SK-N-SH treated with all-trans-retinoic acid at 6 μM for 48 hours (cell line): Measurements from ENCODE around the gene SLC35E4.

Experiments used
- BACH2 ChIP-seq: fragments of 250-450 bp; sonication (Bioruptor Pico); IDR thresholded peaks from 2 replicates; pipeline ENCODE4 v1.9.0; 2021; ENCODE audit warnings: mild to moderate bottlenecking, borderline replicate concordance
- CSDC2 ChIP-seq: fragments of 250-450 bp; sonication (Bioruptor Pico); IDR thresholded peaks from 2 replicates; pipeline ENCODE4 v1.5.0; 2020; ENCODE audit warnings: mild to moderate bottlenecking, moderate library complexity
- PPARA ChIP-seq: fragments of 250-450 bp; sonication (Bioruptor Pico); IDR thresholded peaks from 2 replicates; pipeline ENCODE4 v1.5.0; 2020; ENCODE audit warnings: mild to moderate bottlenecking, borderline replicate concordance
- SNAI2 ChIP-seq: fragments of 250-450 bp; sonication (Bioruptor Pico); IDR thresholded peaks from 2 replicates; pipeline ENCODE4 v1.5.0; 2020; ENCODE audit warnings: mild to moderate bottlenecking, moderate library complexity
- ZFP30 ChIP-seq: fragments of 450-650 bp; formaldehyde crosslinking; IDR thresholded peaks from 2 replicates; pipeline ENCODE4 v1.5.0; 2022; ENCODE audit warnings: mild to moderate bottlenecking, moderate library complexity
- ZNF565 ChIP-seq: fragments of 450-650 bp; formaldehyde crosslinking; conservative IDR thresholded peaks from 2 replicates; pipeline ENCODE4 v1.5.0; 2020; ENCODE audit warnings: low read depth, mild to moderate bottlenecking, moderate library complexity

DNA sequence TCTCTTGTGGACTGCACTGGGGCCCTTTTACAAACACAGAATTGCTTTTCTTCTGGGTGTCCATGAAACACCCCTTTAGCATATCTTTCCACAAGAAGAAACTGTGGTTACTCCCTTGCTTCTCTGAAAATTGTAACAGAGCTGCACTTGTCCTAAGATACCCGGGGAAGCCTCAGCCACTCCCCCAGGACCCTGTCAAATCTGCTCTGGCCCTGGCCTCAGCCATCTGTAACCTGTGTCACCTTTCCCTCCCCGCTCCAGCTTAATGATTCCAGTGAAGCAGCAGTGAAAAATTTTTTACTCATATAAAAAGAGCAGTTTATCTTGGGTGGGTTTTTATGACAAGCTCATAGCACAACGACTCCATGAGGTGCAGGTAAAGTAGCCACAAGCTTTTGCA, 35.5 kb downstream of the SLC35E4 start:
- TF ChIP-seq BACH2 (no peak), PPARA (CRISPR knock-in tag) (no peak), ZNF565 (no peak), SNAI2 (CRISPR knock-in tag) (no peak), ZFP30 (no peak), CSDC2 (CRISPR knock-in tag) (no peak)
